GM21367 (cell line): ENCODE data around the gene TRIOBP.
"Not testable (repeated sequence)": the region's sequence is repeated elsewhere in the genome, so short reads cannot be mapped to it uniquely, and the experiment has no call there.

Source experiments
- ATAC-seq: cut with Tn5 transposase; IDR thresholded peaks from one replicate; pipeline ENCODE4 v1.9.1; 2021; ENCODE audit not compliant: unreplicated experiment

TRIOBP gene

DNA sequence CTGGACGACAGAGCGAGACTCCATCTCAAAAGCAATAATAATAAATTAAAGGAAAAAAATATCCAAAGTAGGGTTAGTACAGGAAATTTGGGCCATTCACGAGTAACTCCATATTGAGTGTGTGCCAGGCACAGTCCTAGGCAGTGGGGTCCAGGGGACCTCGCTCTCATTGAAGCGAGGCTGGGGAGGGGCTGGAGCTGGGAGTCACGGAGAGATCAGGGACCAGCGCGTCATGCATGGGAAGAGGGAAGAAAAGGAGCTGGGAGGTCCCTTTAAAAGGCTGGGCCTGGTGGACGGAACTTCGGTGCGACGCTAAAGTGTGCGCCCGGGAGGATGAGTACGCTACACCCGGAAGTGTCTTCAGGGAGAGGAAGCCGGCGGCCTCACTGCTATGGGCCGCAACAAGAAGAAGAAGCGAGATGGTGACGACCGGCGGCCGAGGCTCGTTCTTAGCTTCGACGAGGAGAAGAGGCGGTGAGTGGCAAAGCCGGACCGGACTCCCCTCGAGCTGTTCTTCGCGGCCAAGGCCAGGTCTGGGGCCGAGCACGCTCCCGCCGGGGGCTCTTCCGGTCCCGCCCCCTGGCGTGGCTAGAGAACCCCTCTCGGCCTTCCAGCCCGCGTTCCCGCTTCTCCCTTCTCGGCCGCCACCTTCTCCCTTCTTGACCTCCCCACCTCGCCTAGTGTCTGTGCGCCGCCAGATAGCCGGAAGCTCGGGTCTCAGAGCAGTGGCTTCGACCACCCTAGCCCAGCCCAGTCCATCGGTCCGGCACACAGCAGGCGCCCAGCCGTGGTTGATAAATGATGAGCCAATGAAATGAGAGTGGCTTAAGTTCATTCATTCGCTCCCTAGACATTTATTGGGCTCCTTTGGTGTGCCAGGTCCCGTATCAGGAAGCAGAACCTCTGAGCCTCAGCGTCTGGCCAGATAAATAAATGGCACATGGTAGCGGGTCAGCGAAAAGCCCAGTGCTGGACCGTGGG lies 10.6 kb upstream of the TRIOBP start, which contains the start of gene NOL12:
Gene NOL12, plus strand, starts transcription at position 342 of the 981 bp plus-strand sequence. Its CDS starts 50 bp downstream, at position 392.
- ATAC-seq = no peak

DNA sequence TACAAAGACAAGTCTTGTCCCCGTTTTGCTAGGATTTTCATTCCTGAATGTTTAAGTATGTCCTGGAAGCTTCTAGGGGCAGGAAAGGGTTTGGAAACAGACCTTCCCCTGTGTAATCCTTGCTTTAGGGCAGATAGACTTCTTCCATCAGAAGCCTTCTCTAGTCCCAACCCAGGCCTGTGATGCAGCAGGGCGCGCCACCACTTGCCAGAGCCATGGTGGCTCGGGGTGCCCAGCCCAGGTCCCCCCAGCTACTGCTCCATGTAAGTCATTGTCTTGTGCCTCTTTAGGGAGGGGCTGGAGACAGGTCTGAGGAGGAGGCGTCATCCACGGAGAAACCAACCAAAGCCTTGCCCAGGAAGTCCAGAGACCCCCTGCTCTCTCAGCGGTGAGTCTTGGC lies 6.4 kb upstream of the TRIOBP start:
- no peak for ATAC-seq

DNA sequence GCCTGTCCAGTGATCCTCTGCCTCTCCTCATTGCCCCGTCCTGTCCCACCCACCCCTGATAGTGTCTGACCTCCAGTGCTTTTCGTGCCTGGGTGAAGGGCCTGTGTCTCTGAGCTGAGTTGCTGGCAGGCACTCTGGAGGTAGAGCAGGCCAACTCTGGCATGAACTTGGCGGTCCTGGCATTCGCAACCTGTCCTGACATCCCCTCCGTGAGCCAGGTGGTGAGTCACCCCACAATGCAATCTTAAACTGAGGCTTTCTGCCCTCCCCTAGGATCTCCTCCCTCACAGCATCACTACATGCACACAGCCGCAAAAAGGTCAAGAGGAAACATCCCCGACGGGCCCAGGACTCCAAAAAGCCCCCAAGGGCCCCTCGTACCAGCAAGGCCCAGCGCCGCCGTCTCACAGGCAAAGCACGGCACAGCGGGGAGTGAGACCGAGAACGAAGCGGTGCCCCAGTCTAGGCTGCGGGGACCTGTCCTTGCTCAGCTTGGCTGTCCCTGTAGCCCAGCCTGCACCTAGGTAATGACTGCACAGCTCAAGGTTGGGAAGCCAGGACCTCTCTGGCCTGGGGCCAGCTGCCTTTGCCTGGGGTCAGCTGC lies 5.8 kb upstream of the TRIOBP start:
- no peak for ATAC-seq

DNA sequence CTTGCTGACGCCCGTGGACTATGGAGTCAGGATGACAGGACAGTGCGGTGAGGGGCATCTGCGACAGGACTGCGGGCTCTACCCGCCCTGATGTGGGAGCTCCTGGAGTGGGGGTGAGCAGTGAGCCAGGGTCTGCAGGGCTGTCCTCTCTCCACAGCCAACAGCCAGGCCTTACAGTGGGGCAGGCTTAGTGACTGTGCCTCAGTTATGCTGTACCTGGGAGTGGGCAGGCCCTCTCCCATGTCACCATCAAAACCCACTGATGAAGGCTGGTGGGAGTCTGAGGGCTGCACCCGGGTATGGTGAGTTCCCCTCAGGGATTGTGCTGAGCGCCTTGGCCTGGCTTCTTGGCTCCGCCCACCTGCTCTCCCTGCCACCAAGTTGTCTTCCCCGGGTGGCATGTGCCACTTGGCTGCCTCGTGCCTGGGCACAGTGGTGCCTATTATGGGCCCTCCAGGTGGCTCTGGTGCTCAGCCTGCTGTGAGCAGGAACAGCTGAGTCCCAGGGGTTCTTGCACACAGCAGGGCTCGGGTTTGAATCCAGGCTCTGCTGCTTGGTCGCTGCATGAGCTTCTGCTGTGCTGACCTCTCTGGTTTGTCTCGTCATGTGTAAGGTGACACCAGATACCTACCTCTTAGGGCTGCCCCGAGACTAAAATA lies 4.1 kb upstream of the TRIOBP start:
- no peak for ATAC-seq

DNA sequence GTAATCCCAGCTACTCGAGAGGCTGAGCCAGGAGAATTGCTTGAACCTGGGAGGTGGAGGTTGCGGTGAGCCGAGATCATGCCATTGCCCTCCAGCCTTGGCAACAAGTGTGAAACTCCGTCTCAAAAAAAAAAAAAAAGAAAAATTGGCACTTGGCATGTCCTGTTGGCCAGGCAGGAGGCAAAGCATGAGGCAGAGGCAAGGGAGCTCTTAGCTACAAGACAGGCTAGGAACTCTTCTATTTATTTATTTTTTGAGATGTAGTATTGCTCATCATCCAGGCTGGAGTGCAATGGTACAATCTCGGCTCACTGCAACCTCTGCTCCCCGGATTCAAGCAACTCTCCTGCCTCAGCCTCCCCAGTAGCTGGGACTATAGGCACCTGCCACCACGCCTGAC lies 2.7 kb upstream of the TRIOBP start:
- not testable (repeated sequence) for ATAC-seq

DNA sequence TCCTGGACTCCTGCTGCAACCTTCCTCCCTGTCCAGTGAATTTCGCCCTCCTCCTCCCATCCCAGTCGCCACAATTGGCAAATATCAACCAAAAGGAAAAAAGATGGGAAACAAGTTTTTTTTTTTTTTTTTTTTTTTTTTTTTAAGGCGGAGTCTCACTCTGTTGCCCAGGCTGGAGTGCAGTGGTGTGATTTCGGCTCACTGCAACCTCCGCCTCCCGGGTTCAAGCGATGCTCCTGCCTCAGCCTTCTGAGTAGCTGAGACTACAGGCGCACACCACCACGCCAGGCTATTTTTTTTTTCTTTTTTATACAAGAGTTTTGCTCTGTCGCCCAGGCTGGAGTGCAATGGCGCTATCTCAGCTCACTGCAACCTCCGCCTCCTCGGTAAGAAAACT lies 590 bp upstream of the TRIOBP start:
- ATAC-seq = not testable (repeated sequence)

DNA sequence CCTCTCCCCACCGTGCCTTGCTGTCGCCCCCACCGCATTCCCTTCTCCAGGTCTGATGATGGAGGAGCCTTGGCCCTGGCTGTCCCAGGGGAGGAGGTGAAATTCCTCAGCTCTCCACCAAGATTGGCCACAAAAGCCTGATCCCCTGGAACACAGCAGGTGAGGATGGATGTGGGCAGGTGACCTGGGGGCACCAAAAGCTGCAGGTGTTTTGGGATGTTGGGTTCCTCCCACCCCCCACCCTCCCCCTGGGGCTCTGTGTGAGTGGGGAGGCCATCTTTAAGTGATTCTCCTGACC lies 639 bp downstream of the TRIOBP start:
- no peak for ATAC-seq

DNA sequence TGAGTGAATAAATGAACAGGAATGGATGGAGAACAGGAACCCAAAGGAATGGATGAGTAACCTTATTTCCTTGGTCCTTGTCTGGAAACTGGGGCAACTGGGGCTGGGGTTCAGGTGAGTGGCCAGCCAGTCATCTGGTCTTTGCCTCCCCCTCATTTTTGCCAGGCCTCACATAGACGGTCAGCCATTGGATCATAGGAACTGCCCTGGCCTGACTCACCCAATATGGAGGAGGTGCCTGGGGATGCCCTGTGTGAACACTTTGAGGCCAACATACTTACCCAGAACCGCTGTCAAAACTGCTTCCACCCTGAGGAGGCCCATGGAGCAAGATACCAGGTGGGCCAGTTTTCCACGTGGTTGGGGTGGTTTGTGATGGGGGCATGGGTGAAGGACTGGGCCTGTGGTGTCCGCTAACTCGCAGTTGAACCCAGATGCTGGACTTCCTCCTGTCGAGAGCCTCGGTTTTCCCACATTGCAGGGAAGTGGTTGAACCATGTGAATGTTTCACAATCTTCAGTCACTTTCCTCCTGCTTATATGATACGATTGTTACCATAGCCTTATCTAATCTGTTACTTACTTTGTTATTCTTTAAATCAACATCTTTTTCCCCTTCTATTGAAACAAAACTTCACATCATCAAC lies 4.4 kb downstream of the TRIOBP start:
- no peak for ATAC-seq

DNA sequence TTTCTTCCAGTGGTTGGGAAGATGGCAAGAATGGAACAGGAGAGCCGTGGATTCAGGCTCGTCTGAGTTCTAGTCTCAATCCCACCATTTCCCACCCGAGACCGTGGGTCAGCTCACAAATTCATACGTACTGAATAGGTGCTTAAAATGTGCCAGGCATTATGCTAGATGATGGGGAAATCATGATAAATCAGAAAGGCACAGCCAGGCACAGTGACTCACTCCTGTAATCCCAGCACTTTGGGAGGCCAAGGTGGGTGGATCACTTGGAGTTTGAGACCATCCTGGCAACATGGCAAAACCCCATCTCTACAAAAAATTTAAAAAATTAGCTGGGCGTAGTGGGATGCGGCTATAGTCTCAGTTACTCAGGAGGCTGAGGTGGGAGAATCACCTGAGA lies 7.1 kb downstream of the TRIOBP start:
- no peak for ATAC-seq

DNA sequence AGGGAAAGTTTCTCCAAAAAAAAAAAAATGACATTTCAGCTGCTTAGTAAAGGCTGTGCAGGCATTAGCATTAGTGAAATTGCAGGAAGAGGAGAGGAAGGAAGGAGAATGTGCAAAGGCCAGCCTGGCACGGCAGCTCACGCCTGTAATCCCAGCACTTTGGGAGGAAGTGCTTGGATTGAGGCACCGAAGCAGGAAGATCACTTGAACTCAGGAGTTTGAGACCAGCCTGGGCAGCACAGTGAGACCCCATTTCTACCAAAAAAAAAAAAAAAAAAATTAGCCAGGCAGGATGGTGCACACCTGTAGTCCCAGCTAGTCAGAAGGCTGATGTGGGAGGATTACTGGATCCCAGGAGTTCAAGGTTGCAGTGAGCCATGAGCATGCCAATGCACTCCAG lies 7.8 kb downstream of the TRIOBP start:
- ATAC-seq = no peak

DNA sequence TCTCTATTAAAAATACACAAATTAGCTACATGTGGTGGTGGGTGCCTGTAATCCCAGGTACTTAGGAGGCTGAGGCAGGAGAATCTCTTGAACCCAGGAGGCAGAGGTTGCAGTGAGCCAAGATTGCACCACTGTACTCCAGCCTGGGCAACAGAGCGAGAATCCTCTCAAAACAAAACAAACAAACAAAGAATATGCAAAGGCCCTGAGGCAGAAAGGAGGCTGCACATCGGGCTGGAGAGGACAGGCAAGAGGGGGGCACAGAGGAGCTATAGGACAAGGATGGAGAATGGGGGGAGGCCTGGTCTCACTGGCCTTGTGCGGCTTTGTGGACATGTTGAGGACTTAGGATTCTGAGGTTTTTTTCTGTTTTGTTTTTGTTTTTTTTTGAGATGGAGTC lies 8.4 kb downstream of the TRIOBP start:
- ATAC-seq = no peak

DNA sequence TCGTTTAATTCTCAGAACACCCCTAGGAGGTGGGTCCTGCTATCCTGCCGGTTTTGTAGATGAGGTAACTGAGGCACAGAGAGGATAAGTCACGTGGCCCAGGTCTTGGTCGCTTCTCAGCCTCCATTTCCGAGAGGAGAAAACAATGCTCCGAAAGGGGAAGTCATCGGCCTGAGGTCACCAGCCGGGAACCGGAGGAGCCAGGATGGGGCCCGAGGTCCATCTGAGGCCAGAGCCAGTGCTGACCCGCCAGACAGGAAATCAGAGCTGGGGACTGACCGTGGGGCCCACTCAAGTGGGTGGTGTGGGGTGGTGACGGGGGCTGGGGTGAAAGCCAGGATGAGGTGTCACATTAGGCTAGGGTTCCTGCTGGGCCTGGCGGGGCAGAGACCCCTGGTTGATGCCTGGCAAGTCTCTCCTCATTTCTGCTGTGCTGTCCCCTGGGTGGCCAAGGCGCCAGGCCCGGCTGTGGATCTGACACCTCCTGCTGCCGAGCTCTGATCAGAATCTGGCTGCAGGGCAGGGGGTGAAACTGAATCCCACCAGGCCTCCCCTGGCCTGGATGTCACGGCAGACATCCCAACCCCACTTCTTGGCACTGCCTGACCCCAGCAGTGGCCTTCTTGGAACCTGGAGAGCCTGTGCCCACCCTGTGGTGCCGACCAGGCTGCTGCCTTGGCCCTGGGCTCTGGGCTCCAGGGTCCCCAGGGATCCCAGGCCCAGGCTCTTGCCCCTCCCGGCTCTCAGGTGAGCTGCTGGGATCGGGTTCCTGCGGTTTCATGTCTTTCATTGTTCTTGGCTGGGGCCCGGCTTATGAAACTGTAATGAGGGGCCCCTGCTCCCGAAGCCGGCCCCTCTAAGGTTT lies 12.0 kb downstream of the TRIOBP start:
- ATAC-seq = no peak

DNA sequence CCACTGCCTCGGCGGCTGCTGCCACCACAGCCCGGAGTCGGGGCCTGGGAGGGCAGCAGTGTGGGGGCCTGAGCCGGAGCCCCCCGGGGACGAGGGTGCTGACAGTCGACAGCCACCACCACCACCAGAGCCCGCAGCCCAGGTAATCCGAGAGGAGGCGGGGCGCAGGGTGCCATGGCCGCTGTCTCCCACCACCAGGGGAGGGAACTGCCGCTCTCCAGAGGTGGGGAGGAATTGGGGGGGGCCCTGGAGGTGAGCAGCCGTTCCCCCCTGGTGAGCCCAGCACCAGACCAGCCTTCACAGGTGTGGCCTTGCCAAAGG lies 12.6 kb downstream of the TRIOBP start:
- ATAC-seq = no peak

DNA sequence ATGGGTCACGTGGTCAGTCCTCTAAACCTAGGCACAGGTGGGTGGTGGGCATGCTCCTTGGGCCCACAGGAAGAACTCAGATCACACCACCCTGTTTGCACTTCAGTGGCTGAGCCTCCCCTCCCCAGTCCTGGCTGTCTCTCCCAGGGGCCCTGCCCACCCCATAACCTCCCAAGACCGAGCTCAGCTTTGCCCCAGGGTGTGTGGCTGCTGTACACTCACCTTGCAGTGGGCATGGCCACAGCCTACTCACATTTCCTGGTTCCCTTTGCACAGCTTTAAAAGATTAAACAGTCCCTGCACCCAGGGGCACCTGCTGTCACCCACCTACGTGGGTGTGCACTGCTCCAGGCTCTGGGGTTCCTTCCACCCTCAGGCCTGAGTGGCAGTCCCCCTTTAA lies 13.8 kb downstream of the TRIOBP start:
- ATAC-seq = no peak

DNA sequence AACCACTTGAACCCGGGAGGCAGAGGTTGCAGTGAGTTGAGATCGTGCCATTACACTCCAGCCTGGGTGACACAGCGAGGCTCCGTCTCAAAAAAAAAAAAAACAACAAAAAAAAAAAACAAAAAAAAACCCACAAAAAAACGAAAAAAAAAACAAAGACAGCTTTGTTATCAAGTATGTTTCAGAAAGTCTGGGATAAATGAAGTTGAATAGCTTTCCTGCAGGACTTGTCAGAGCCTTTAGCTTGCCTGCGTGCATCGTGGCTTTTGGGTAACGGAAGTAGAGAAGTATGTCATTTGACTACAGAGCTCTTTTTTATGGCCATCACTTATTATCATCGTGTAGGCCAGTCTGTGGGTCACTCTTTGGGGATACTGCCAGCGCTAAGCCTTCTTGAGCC lies 14.6 kb downstream of the TRIOBP start:
- no peak for ATAC-seq

DNA sequence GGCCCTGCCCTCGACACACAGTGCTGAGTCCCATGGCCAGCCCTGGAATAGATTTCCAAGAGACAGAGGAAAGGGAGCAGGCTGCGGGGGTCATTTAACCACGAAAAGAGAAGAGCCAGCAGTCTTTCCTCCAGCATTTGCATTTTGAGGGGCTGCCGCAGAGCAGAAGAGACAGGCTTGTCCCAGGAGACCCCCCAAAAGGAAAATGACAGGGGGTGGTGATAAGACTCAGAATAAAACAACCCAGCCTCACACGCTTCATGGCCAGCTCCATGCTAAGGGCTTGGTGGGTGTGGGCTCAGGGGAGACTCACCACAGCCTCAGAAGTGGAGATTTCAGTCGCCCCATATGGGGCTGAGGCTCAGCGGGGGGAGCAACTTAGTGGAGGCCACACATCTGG lies 16.9 kb downstream of the TRIOBP start:
- no peak for ATAC-seq

DNA sequence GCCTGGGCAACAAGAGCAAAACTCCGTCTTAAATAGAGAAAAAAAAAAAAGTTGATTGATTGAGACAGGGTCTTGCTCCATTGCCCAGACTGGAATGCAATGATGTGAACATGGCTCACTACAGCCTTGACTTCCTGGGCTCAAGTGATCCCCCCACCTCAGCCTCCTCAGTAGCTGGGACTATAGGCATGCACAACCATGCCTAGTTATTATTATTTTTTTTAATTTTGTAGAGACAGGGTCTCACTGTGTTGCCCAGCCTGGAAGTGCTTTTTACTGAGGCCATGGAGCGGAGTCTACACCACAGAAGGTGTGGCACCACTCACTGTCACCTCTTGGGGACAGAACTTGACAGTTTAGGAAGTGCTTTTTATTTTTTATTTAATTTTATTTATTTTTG lies 17.8 kb downstream of the TRIOBP start:
- no peak for ATAC-seq

DNA sequence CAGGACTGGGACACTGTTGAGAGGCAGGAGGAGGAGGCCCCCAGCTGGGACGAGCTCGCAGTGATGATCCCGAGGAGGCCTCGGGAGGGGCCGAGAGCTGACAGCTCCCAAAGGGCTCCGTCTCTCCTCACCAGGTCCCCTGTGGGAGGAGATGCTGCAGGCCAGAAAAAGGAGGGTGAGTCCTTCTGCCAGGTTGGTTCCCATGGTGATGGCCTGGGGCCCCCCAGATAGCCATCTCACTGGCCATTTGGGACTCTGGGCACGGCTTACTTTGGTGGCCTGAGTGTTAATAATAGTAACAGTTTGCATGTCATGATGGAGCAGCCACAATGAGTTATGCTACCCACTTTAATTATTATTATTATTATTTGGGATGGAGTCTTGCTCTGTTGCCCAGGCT lies 18.9 kb downstream of the TRIOBP start:
- ATAC-seq = no peak

DNA sequence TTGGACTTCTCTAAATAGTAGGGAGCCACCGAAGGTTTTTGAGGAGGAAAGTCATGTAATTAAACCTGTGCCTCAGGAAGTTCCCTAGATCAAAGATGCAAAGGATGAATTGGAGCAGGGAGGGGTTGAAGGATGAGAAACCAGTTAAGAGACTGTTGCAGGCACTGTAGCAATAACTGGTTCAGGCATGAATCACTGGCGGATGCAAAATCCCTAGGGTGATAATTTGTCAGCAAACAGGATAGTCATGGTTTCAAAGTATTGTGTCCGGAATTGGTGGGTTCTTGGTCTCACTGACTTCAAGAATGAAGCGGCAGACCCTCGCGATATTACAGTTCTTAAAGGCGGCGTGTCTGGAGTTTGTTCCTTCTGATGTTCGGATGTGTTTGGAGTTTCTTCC lies 19.9 kb downstream of the TRIOBP start:
- no peak for ATAC-seq

DNA sequence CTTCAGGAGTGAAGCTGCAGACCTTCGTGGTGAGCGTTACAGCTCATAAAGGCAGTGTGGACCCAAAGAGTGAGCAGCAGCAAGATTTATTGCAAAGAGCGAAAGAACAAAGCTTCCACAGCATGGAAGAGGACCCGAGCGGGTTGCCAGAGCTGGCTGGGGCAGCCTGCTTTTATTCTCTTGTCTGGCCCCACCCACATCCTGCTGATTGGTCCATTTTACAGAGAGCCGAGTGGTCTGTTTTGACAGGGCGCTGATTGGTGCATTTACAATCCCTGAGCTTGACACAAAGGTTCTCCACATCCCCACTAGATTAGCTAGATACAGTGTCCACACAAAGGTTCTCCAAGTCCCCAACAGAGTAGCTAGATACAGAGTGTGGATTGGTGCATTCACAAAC lies 20.4 kb downstream of the TRIOBP start:
- not testable (repeated sequence) for ATAC-seq
